ENCODE data around the gene PIEZO1.
A peak's percentile ranks its signal among the peaks of the same experiment; 100 is the strongest.
"Not testable (repeated sequence)": the region's sequence is repeated elsewhere in the genome, so short reads cannot be mapped to it uniquely, and the experiment has no call there.

The PIEZO1 gene

DNA sequence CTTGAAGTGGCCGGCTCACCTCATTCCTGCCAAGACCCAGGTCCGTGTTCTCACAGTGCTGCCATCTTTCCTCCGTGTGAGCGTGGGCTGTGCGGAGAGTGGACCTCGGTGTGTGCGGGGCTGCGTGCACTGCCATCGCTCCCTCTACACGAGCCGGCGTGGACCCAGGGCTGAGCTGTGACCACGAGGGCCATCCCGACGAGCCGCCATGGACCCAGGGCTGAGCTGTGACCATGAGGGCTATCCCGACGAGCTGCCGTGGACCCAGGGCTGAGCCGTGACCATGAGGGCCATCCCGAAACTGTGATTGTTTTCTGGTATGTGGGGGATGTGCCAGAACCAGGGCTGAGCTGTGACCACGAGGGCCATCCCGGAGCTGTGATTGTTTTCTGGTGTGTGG lies 113.2 kb downstream of the PIEZO1 start:
- DNase-seq (ENCODE audit: low read depth in 2 of 2) = no peak
- no peak for TF ChIP-seq CTCF (IDR thresholded peaks at IDR 0.05; ENCODE audit: low read depth, low read length)
- no peak overlapping the region for H3K4me3 ChIP-seq (replicated peaks in 1 of 2; ENCODE audit: low read depth in 2 of 2, low read length in 2 of 2)

- H3K4me3 ChIP-seq (replicated peaks in 1 of 2; ENCODE audit: low read depth in 2 of 2, low read length in 2 of 2) = no peak overlapping the region
- DNase-seq (ENCODE audit: low read depth in 2 of 2) = peak in 1 of 2 donors; percentile 43
- TF ChIP-seq CTCF (IDR thresholded peaks at IDR 0.05; ENCODE audit: low read depth, low read length) = no peak
Observed at GRCh38 chr16:88669980-88670379, 115.0 kb downstream of the PIEZO1 start.

- not testable (repeated sequence) for DNase-seq (ENCODE audit: low read depth in 2 of 2); H3K4me3 ChIP-seq (replicated peaks in 1 of 2; ENCODE audit: low read depth in 2 of 2, low read length in 2 of 2)
Observed at GRCh38 chr16:88669493-88669892, 115.5 kb downstream of the PIEZO1 start.

DNA sequence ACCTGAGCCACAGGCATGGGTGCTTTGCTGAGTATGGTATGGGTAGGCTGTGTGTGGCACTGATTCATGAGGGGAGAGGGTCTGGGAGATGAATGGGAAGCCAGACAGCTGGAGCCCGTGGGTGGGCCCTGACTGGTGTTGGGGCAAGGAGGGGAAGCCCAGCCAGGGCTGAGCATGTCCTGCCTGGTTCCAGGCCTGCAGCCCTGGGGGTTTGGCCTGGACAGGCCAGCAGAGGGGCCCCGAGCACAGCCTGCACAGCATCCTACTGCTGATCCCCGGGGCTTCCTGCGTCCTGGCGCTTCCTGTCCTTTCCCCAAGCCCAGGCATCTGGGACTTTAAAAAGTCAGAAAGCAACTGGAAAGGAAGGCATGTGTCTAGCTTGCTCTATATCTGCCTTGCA lies 117.6 kb downstream of the PIEZO1 start:
- no peak overlapping the region for H3K4me3 ChIP-seq (replicated peaks in 1 of 2; ENCODE audit: low read depth in 2 of 2, low read length in 2 of 2)
- peak; percentile 26 for TF ChIP-seq CTCF (IDR thresholded peaks at IDR 0.05; ENCODE audit: low read depth, low read length)
- peak in 1 of 2 donors; percentile 32 for DNase-seq (ENCODE audit: low read depth in 2 of 2)

DNA sequence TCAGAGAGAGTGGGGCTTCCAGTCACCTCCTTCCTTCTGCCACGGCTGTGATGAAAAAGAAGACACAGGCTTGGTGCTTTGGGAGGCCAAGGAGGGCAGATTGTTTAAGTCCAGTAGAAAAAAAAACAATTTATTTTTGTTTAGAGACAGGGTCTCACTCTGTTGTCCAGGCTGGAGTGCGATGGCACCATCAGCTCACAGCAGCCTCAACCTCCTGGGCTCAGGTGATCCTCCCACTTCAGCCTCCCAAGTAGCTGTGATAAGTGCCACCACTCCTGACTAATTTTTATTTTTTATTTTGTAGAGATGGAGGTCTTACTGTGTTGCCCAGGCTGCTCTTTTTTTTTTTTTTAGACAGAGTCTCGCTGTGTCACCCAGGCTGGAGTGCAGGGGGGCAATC lies 119.5 kb downstream of the PIEZO1 start:
- no peak for DNase-seq (ENCODE audit: low read depth in 2 of 2)
- no peak for TF ChIP-seq CTCF (IDR thresholded peaks at IDR 0.05; ENCODE audit: low read depth, low read length)
- no peak overlapping the region for H3K4me3 ChIP-seq (replicated peaks in 1 of 2; ENCODE audit: low read depth in 2 of 2, low read length in 2 of 2)
